GM12892 (cell line): ENCODE measurements around the gene CABLES1.

Source experiments
- POLR2A ChIP-seq: IDR thresholded peaks from 2 replicates; pipeline ENCODE4 v1.6.1; 2011; ENCODE audit warnings: low read depth, low read length, control low read depth
- POLR2AphosphoS5 ChIP-seq: IDR thresholded peaks from 2 replicates; pipeline ENCODE4 v1.6.1; 2011; ENCODE audit warnings: low read depth, low read length, control low read depth

DNA sequence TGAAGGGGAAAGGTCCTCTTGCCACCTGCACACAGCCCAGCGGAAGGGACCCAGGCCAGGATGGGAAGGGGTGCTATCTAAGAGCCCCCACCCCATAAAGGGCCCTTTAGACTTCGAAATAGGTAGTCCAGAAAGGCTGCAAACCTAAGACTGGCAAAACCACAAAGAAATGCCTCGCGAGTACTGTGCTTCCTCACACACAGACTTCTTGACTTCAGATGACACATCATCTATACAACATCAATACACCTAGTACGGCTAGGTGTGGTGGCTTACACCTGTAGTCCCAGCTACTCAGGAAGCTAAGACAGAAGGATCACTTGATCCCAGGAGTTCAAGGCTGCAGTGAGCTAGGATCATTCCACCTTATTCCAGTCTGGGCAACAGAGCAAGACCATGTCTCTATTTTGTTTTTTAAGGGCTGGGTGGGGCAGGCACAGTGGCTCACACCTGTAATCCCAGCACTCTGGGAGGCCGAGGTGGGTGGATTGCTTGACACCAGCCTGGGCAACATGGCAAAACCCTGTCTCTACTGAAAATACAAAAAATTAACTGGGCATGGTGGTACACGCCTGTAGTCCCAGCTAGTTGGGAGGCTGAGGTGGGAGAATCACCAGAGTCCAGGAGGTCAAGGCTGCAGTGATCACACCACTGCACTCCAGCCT is 125.8 kb downstream of the CABLES1 start:
- TF ChIP-seq POLR2A (no peak), POLR2AphosphoS5 (no peak)
